ENCODE data around the gene CLCN6. TPM values are rescaled to one million over a fixed set of nuclear protein-coding genes. Genes with fewer than 3 reads are reported as not detected.

The CLCN6 gene
- total and polyA plus RNA-seq, 4 experiments from 2014 or later, result 1.4 to 20.9 (median 11.7) TPM

DNA sequence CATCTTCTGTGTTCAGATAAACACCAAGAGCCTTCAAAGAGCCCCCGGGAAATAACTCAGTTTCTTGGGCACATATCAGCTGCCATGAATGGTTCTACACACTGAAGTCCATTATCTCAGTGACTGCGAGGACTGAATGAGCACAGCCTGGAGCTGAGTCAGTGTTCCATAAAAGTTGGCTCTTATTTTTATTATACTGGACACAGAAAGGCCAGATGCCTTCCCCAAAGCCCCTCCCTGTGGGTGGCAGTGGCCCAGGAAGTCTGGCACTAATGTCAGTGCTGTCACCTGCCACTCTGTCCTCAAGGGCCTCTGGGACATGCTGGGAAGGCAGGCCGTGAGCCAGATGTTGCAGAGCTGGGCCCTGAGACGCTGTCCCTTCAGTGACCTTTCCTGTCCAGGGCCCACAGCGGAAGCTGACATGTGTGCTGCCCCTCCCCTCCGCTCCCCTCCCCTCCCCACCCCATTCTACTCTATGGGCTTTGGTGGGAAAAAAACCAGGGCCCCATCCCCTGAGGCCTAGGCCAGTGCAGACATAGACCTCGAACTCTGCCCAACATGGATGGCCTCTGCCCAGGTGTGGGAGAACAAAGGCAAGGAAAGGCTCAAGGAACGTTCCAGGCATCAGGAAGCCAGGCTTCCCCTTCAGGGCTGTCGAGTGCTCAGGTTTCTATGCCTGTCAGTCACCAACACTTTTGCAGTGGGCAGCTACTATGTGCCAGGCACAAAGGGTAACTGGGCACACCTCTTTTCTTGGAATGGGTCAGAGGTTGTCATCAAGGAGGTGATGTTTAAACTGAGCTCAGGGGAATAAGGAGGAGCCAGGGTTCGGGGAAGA, 75.1 kb downstream of the CLCN6 start:
- Mint-ChIP-seq H3K27me3 (peaks cover 12 to 23% of the 10 kb centered on the region in 2 donors), H3K4me1 (no peaks in the 10 kb centered on the region), H3K27ac (no peak overlapping the region), H3K9me3 (no peaks in the 10 kb centered on the region), H3K4me3 (no peak overlapping the region), H3K36me3 (no peaks in the 10 kb centered on the region)
- no peak for DNase-seq
- Histone ChIP-seq H3K27ac (ENCODE audit: low read depth, low read length) (no peak overlapping the region), H3K9me3 (ENCODE audit: control insufficient read depth in 1 of 2, low read length in 2 of 2) (no peaks in the 10 kb centered on the region), H3K27me3 (ENCODE audit: insufficient read depth, low read length) (no peaks in the 10 kb centered on the region), H3K4me1 (ENCODE audit: insufficient read depth, low read length) (no peaks in the 10 kb centered on the region), H3K36me3 (ENCODE audit: insufficient read depth, low read length) (no peaks in the 10 kb centered on the region), H3K4me3 (ENCODE audit: low read length in 2 of 2) (no peak overlapping the region)
- ChIA-PET CTCF (ENCODE audit: partially characterized antibody) (no interaction called here), POLR2A (ENCODE audit: partially characterized antibody) (no interaction called here)
- intact Hi-C loops (cut with micrococcal nuclease), result no loop called here

DNA sequence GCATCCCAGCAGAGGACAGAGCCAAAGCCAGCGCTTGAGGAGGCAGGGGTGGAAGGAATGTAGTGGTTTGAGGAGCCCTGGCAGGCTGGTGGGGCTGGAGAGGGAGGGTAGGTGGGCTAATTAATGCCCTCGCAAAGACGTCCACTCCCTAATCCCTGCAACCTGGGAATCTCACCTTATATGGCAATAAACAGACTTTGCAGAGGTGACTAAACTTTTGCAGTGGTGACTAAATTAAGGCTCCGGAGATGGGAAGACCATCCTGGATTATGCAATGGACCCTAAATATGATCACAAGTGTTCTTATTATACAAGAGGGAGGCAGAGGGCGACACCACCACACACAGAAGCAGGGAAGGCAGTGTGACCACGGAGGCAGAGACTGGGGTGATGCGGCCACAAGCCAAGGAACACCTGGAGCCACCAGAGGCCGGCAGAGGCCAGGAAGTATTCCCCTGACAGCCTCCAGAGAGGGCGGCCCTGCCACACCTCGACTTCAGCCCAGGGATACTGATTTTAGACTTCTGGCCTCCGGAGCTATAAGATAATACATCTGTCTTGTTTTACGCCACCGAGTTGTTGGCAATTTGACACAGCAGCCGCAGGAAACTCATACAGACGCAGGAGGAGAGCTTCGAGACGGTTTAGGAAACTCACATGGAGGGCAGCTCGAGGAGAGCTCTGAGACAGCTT, 75.9 kb downstream of the CLCN6 start:
- no peak for DNase-seq
- Mint-ChIP-seq H3K27ac (no peak overlapping the region), H3K4me1 (no peaks in the 10 kb centered on the region), H3K9me3 (no peaks in the 10 kb centered on the region), H3K36me3 (no peaks in the 10 kb centered on the region), H3K27me3 (peaks cover 10 to 20% of the 10 kb centered on the region in 2 donors), H3K4me3 (no peak overlapping the region)
- Histone ChIP-seq H3K27ac (ENCODE audit: low read depth, low read length) (no peak overlapping the region), H3K27me3 (ENCODE audit: insufficient read depth, low read length) (no peaks in the 10 kb centered on the region), H3K4me1 (ENCODE audit: insufficient read depth, low read length) (no peaks in the 10 kb centered on the region), H3K4me3 (ENCODE audit: low read length in 2 of 2) (no peak overlapping the region), H3K9me3 (ENCODE audit: control insufficient read depth in 1 of 2, low read length in 2 of 2) (no peaks in the 10 kb centered on the region), H3K36me3 (ENCODE audit: insufficient read depth, low read length) (no peaks in the 10 kb centered on the region)
- intact Hi-C loops (cut with micrococcal nuclease), result no loop called here
- POLR2A ChIA-PET (ENCODE audit: partially characterized antibody), result no interaction called here
- CTCF ChIA-PET (ENCODE audit: partially characterized antibody), result no interaction called here

DNA sequence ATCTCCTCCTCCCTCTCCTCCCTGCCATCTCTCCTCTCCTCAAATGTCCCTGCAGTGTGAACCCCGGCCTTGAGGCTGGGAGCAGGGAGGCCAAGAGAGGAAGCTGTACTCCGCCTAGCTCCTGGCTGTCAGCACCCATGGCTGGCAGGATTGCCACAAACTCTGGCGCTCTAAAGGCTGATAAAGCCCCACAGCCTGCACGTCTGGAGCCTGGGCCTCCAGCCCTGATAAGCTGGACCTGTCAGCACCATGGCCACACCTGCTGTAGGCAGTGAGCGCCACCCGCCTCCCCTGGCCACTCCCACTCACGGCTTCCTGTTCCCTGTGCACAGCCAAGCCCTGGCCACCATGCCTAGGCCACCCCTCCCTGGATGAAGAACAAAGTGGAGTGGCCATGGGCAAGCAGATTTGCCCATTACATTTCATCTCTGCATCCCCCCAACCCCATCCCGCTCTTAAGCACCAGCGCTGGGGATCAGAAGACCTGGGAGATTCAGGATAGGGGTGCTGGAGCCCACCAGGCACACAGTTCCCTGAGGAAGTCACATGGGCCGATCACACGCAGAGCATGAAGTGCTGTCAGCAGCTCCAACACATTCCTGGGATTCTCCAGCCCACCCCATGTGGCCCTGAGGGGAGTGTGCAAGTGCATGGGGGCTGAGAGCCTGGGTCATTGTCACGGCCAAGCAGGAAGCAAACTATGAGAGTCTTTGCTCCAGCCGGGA, 77.0 kb downstream of the CLCN6 start:
- Mint-ChIP-seq H3K36me3 (no peaks in the 10 kb centered on the region), H3K9me3 (no peaks in the 10 kb centered on the region), H3K4me1 (no peaks in the 10 kb centered on the region), H3K27ac (no peak overlapping the region), H3K27me3 (peaks cover 10 to 20% of the 10 kb centered on the region in 2 donors), H3K4me3 (no peak overlapping the region)
- Histone ChIP-seq H3K36me3 (ENCODE audit: insufficient read depth, low read length) (no peaks in the 10 kb centered on the region), H3K27me3 (ENCODE audit: insufficient read depth, low read length) (no peaks in the 10 kb centered on the region), H3K4me3 (ENCODE audit: low read length in 2 of 2) (no peak overlapping the region), H3K9me3 (ENCODE audit: control insufficient read depth in 1 of 2, low read length in 2 of 2) (no peaks in the 10 kb centered on the region), H3K27ac (ENCODE audit: low read depth, low read length) (no peak overlapping the region), H3K4me1 (ENCODE audit: insufficient read depth, low read length) (no peaks in the 10 kb centered on the region)
- ChIA-PET POLR2A (ENCODE audit: partially characterized antibody) (no interaction called here), CTCF (ENCODE audit: partially characterized antibody) (no interaction called here)
- intact Hi-C loops (cut with micrococcal nuclease), result no loop called here
- no peak for DNase-seq

DNA sequence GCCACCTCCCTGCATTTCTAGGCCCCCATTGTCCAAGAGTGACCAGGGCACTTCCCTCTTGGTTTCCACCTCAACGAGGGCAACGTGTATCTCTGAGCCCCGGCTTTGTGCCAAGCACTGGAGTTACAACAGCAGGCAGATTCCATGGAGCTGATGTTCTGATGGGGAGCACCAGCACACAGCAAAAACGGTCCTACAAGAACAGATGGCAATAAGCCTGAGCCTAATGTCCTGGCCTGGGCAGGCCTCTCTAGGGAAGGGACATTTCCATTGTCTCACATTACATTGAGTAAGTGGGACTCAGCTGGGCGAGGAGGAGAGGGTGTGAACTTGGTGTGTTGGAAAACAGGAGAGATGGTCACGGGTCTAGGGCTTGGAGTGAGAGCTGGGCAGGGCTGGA, 79.9 kb downstream of the CLCN6 start:
- H3K27ac ChIP-seq (ENCODE audit: low read depth, low read length), result no peak overlapping the region
- H3K9me3 ChIP-seq (ENCODE audit: control insufficient read depth in 1 of 2, low read length in 2 of 2), result no peaks in the 10 kb centered on the region
- Mint-ChIP-seq H3K9me3 (no peaks in the 10 kb centered on the region), H3K27me3 (peaks cover 10 to 14% of the 10 kb centered on the region in 2 donors), H3K36me3 (no peaks in the 10 kb centered on the region), H3K4me3 (no peak overlapping the region), H3K27ac (no peak overlapping the region), H3K4me1 (no peaks in the 10 kb centered on the region)
- H3K4me3 ChIP-seq (ENCODE audit: low read length in 2 of 2), result no peak overlapping the region
- ChIA-PET POLR2A (ENCODE audit: partially characterized antibody) (no interaction called here), CTCF (ENCODE audit: partially characterized antibody) (no interaction called here)
- intact Hi-C loops (cut with micrococcal nuclease), result no loop called here
- DNase-seq, result no peak
- no peaks in the 10 kb centered on the region for H3K27me3 ChIP-seq (ENCODE audit: insufficient read depth, low read length)
- no peaks in the 10 kb centered on the region for H3K4me1 ChIP-seq (ENCODE audit: insufficient read depth, low read length)
- H3K36me3 ChIP-seq (ENCODE audit: insufficient read depth, low read length), result no peaks in the 10 kb centered on the region

DNA sequence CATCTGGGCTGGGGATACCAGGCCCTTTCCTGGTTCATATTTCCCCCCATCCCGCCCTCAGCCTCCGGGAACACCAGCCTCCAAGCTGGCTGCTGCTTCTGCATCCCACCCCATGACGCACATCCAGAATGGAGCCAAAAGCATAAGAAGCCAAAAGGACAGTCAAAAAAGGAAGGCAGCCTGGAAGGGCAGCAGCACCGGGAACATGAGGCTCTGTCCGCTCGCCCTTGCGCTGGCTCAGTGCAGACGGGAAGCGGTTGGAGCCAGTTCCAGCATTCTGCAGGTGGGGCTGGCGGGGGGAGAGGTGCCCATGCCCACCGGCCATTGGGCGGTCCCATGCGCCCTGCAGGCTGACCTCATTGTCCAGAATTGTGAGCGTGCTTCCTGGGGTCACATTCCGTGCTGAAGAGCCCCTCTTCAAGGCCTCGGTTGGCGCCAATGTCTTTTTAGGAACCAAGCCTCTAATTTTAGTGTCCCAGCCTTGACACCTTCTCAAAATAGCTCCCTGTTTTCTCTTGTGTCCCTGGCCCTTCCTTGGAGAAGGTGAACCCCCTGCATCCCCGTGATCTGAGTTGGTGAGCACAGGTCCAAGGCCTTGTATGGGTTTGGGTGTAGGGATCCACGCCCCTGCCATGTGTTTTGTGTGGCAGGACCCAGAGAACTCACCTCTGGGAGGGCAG, 81.1 kb downstream of the CLCN6 start:
- CTCF ChIA-PET (ENCODE audit: partially characterized antibody), result interaction anchor here (0.5 kb wide), 1 partner anchor 18 kb away, joined by 3 read pairs; no protein-coding TSS in a partner anchor
- Histone ChIP-seq H3K4me1 (ENCODE audit: insufficient read depth, low read length) (no peaks in the 10 kb centered on the region), H3K9me3 (ENCODE audit: control insufficient read depth in 1 of 2, low read length in 2 of 2) (no peaks in the 10 kb centered on the region), H3K27ac (ENCODE audit: low read depth, low read length) (no peak overlapping the region), H3K4me3 (ENCODE audit: low read length in 2 of 2) (no peak overlapping the region), H3K36me3 (ENCODE audit: insufficient read depth, low read length) (no peaks in the 10 kb centered on the region), H3K27me3 (ENCODE audit: insufficient read depth, low read length) (no peaks in the 10 kb centered on the region)
- intact Hi-C loops (cut with micrococcal nuclease), result no loop called here
- POLR2A ChIA-PET (ENCODE audit: partially characterized antibody), result no interaction called here
- Mint-ChIP-seq H3K4me1 (no peaks in the 10 kb centered on the region), H3K4me3 (no peak overlapping the region), H3K27ac (no peak overlapping the region), H3K27me3 (peaks cover 10 to 12% of the 10 kb centered on the region in 2 donors), H3K36me3 (no peaks in the 10 kb centered on the region), H3K9me3 (no peaks in the 10 kb centered on the region)
- DNase-seq, result no peak

DNA sequence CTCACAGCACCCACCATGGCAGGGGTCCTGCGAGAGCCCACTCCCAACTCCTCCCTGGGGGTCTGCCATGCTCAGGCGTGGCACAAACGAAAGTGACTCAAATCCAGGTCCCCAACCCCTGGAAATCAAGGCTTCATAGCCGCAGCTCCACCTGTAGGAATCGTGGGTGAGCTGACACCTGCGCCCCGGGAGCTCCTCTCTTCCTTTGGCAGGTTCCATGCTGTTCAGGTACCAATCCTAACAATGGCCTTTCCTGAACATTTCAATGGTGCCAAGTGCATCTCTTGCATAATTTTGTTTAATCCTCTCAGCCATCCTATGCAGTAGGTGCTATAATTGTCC, 81.6 kb downstream of the CLCN6 start:
- CTCF ChIA-PET (ENCODE audit: partially characterized antibody), result no interaction called here
- no peaks in the 10 kb centered on the region for H3K4me1 ChIP-seq (ENCODE audit: insufficient read depth, low read length)
- Mint-ChIP-seq H3K27ac (no peak overlapping the region), H3K4me3 (no peak overlapping the region), H3K27me3 (peaks cover 8 to 12% of the 10 kb centered on the region in 2 donors), H3K36me3 (no peaks in the 10 kb centered on the region), H3K4me1 (no peaks in the 10 kb centered on the region), H3K9me3 (no peaks in the 10 kb centered on the region)
- no peak overlapping the region for H3K27ac ChIP-seq (ENCODE audit: low read depth, low read length)
- H3K27me3 ChIP-seq (ENCODE audit: insufficient read depth, low read length), result no peaks in the 10 kb centered on the region
- intact Hi-C loops (cut with micrococcal nuclease), result no loop called here
- no peaks in the 10 kb centered on the region for H3K9me3 ChIP-seq (ENCODE audit: control insufficient read depth in 1 of 2, low read length in 2 of 2)
- H3K4me3 ChIP-seq (ENCODE audit: low read length in 2 of 2), result no peak overlapping the region
- H3K36me3 ChIP-seq (ENCODE audit: insufficient read depth, low read length), result no peaks in the 10 kb centered on the region
- DNase-seq, result no peak
- POLR2A ChIA-PET (ENCODE audit: partially characterized antibody), result no interaction called here

DNA sequence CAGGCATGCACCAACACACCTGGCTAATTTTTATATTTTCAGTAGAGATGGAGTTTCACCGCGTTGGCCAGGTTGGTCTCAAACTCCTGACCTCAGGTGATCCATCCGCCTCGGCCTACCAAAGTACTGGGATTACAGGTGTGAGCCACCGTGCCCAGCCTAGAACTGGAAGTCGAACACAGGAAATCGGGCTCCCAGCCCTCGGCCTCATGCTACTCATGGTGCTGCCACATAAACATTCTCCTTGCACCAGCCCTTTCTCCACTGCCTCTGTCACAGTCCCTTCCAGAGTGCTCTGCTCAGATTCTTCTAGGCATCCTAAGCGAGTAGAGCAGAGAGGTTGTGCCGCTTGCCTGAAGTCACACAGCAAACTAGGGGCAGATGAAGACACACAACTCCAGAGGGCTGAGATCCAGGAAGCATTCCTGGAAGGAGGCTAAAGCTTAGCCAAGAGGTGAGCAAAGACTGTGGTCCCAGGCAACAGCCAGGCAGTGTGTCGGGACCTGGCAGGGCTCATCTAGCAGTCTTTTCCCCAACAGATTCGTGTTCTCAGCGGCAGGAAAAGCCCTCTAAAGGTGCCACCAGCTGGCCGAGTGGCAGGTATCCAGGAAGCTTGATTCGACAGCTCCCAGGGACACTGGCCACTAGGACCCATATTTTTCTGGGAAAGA, 82.3 kb downstream of the CLCN6 start:
- POLR2A ChIA-PET (ENCODE audit: partially characterized antibody), result no interaction called here

More for the DNA sequence above, 82.3 kb downstream of the CLCN6 start:
- H3K36me3 ChIP-seq (ENCODE audit: insufficient read depth, low read length), result no peaks in the 10 kb centered on the region
- H3K27me3 Mint-ChIP-seq, result peaks cover 6 to 12% of the 10 kb centered on the region in 2 donors
- H3K36me3 Mint-ChIP-seq, result no peaks in the 10 kb centered on the region
- DNase-seq, result no peak
- H3K27ac ChIP-seq (ENCODE audit: low read depth, low read length), result no peak overlapping the region
- intact Hi-C loops (cut with micrococcal nuclease), result no loop called here
- no peaks in the 10 kb centered on the region for H3K9me3 ChIP-seq (ENCODE audit: control insufficient read depth in 1 of 2, low read length in 2 of 2)
- no peaks in the 10 kb centered on the region for H3K4me1 ChIP-seq (ENCODE audit: insufficient read depth, low read length)
- H3K4me3 Mint-ChIP-seq, result no peak overlapping the region
- no peak overlapping the region for H3K27ac Mint-ChIP-seq
- no peaks in the 10 kb centered on the region for H3K9me3 Mint-ChIP-seq
- no peak overlapping the region for H3K4me3 ChIP-seq (ENCODE audit: low read length in 2 of 2)
- H3K27me3 ChIP-seq (ENCODE audit: insufficient read depth, low read length), result no peaks in the 10 kb centered on the region
- CTCF ChIA-PET (ENCODE audit: partially characterized antibody), result no interaction called here
- H3K4me1 Mint-ChIP-seq, result no peaks in the 10 kb centered on the region

Measured in CD4-positive, alpha-beta memory T cell (primary cell).